Kasumi-1 (cell line): ENCODE data around the gene ARHGEF19.
A peak's percentile ranks its signal among the peaks of the same experiment; 100 is the strongest.
"Not testable (repeated sequence)": the region's sequence is repeated elsewhere in the genome, so short reads cannot be mapped to it uniquely, and the experiment has no call there.

ENCODE experiments used
- DNase-seq, 2 experiments: peaks; one replicate each; lab custom pipeline; 2025; lab: John Stamatoyannopoulos, UW

Gene ARHGEF19

GRCh38 chr1:16243936-16244649 is 31.6 kb upstream of the ARHGEF19 start:
- DNase-seq = peak; percentile 81

- no peak for DNase-seq
Measured at GRCh38 chr1:16243215-16243610, 30.8 kb upstream of the ARHGEF19 start.

- no peak for DNase-seq
Measured at GRCh38 chr1:16242556-16243214, 30.2 kb upstream of the ARHGEF19 start.

- DNase-seq = no peak
Measured at GRCh38 chr1:16241221-16241708, 28.8 kb upstream of the ARHGEF19 start.

GRCh38 chr1:16239972-16240491 is 27.6 kb upstream of the ARHGEF19 start:
- no peak for DNase-seq

- DNase-seq = no peak
Measured at GRCh38 chr1:16237343-16237830, 24.9 kb upstream of the ARHGEF19 start.

- DNase-seq = peak; percentile 83 to 90
Measured at GRCh38 chr1:16236511-16237342, 24.3 kb upstream of the ARHGEF19 start, which contains the start of gene CPLANE2. Gene CPLANE2 (minus strand): TSS chr1:16237183. CDS start chr1:16236742, 441 bp downstream.

GRCh38 chr1:16235944-16236510 is 23.6 kb upstream of the ARHGEF19 start:
- peak; percentile 68 to 71 for DNase-seq

GRCh38 chr1:16235347-16235746 is 22.9 kb upstream of the ARHGEF19 start:
- DNase-seq = no peak

- no peak for DNase-seq
Measured at GRCh38 chr1:16233431-16233830, 21.0 kb upstream of the ARHGEF19 start.

GRCh38 chr1:16232316-16232710 is 19.9 kb upstream of the ARHGEF19 start:
- DNase-seq = no peak

GRCh38 chr1:16231331-16232315 is 19.2 kb upstream of the ARHGEF19 start:
- no peak for DNase-seq

- DNase-seq = no peak
Measured at GRCh38 chr1:16230744-16231143, 18.3 kb upstream of the ARHGEF19 start.

- no peak for DNase-seq
Measured at GRCh38 chr1:16229976-16230740, 17.7 kb upstream of the ARHGEF19 start.

GRCh38 chr1:16226490-16227179 is 14.2 kb upstream of the ARHGEF19 start:
- no peak for DNase-seq

GRCh38 chr1:16226129-16226489 is 13.7 kb upstream of the ARHGEF19 start:
- no peak for DNase-seq

- DNase-seq = no peak
Measured at GRCh38 chr1:16224472-16224871, 12.0 kb upstream of the ARHGEF19 start.

- not testable (repeated sequence) for DNase-seq
Measured at GRCh38 chr1:16222716-16223115, 10.3 kb upstream of the ARHGEF19 start.

GRCh38 chr1:16221499-16221898 is 9.0 kb upstream of the ARHGEF19 start:
- DNase-seq = no peak
